ENCODE data around the gene SMIM33. TPM values are rescaled to one million over a fixed set of nuclear protein-coding genes. Genes with fewer than 3 reads are reported as not detected.

Gene SMIM33
- total and polyA plus RNA-seq, 9 of the 15 experiments (the other 6 are each of a cell fraction or from before 2014, with no cell fraction given), result not detected

DNA sequence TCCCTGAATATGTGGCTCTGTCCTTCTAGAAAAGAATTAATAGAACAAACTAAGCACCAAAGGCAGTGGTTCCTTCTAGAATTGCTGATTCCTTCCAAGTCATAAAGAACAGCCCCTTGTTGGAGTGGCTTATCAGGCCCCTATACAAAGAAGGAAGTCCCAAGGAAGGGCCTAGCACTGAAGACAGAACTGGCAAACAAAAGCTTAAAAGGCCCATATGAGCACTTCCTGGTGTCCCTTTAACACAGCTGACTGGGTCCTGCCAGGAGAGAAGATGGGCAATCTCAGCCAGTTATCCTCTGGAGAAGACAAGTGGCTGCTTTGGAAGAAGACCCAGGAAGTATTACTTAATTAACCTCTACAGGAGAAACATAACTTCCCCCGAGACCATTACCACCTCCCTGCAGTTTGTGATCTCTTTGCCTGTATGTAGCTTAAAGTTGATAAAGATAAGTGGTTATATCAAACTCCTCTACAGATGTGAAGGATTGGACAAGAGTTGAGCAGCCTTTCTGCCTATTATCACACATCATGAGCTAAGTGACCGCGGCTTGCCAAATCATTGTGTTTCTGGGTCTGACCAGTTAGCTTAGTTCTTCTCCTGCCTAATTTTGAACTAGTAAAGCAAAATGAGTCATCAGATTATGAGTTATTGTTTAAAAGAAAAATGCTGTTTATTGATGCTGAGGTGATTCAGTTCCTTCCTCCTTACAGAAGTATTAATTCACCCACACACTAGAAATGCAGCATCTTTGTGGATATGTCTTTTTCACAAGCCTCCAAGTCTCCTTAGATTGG, 25.0 kb downstream of the SMIM33 start (continued):
- TF ChIP-seq NFE2 (IDR thresholded peaks at IDR 0.05; ENCODE audit: low read depth) (no peak), EZH2 (IDR thresholded peaks at IDR 0.05; ENCODE audit: borderline replicate concordance, low read depth, low read length) (no peak), SMAD2 (IDR thresholded peaks at IDR 0.05; ENCODE audit: low read depth, low read length) (no peak), CTBP1 (IDR thresholded peaks at IDR 0.05; ENCODE audit: borderline replicate concordance) (0 out of 2 replicates have a peak, but pooled peaks have one; percentile 28), MAFG (tag; conservative IDR thresholded peaks at IDR 0.05) (peak; percentile 60), NFIC (IDR thresholded peaks at IDR 0.05) (0 out of 2 replicates have a peak, but pooled peaks have one; percentile 21), PML (IDR thresholded peaks at IDR 0.05; ENCODE audit: low read length) (no peak), E2F8 (IDR thresholded peaks at IDR 0.05; ENCODE audit: low read depth, partially characterized antibody) (no peak), ETV5 (CRISPR knock-in tag; IDR thresholded peaks at IDR 0.05; ENCODE audit: low read depth) (no peak), YBX1 (IDR thresholded peaks at IDR 0.05) (no peak), PPARD (CRISPR knock-in tag; IDR thresholded peaks at IDR 0.05) (no peak), SRF (CRISPR knock-in tag; IDR thresholded peaks at IDR 0.05) (peak in 1 of 2 experiments; percentile 65; a peak in 1 of 4 replicates), ARID1B (IDR thresholded peaks at IDR 0.05) (0 out of 2 replicates have a peak, but pooled peaks have one; percentile 14), NCOA6 (IDR thresholded peaks at IDR 0.05) (no peak), ZBTB12 (CRISPR knock-in tag; IDR thresholded peaks at IDR 0.05) (no peak), ZNF431 (CRISPR knock-in tag; IDR thresholded peaks at IDR 0.05) (no peak), RBFOX2 (IDR thresholded peaks at IDR 0.05; ENCODE audit: low read depth, low read length) (no peak), JUND (IDR thresholded peaks at IDR 0.05; ENCODE audit: borderline replicate concordance, low read depth, low read length) (0 out of 2 replicates have a peak, but pooled peaks have one; percentile 19), JUND (tag; IDR thresholded peaks at IDR 0.05; ENCODE audit: borderline replicate concordance, low read depth, low read length) (peak; percentile 52; the same call in 2 of the 3 replicates), NR1H2 (CRISPR knock-in tag; IDR thresholded peaks at IDR 0.05) (peak; percentile 48; the same call in 1 of the 2 replicates)

All from K562 (cell line).